Ishikawa (cell line): Measurements from ENCODE around the gene FAM20B.

Experiments
- CEBPB ChIP-seq: IDR thresholded peaks from 2 replicates; pipeline ENCODE4 v1.6.1; 2012
- CREB1 ChIP-seq: IDR thresholded peaks from 2 replicates; pipeline ENCODE4 v1.6.1; 2012; ENCODE audit warnings: low read depth
- EGR1 ChIP-seq: IDR thresholded peaks from 2 replicates; pipeline ENCODE4 v1.6.1; 2012
- EP300 ChIP-seq: IDR thresholded peaks from 2 replicates; pipeline ENCODE4 v1.6.1; 2012; ENCODE audit warnings: borderline replicate concordance
- FOXM1 ChIP-seq: IDR thresholded peaks from 2 replicates; pipeline ENCODE4 v1.6.1; 2012; ENCODE audit warnings: low read depth, borderline replicate concordance
- NFIC ChIP-seq: IDR thresholded peaks from 2 replicates; pipeline ENCODE4 v1.6.1; 2012
- RAD21 ChIP-seq: IDR thresholded peaks from 2 replicates; pipeline ENCODE4 v1.6.1; 2012; ENCODE audit warnings: low read depth
- REST ChIP-seq: IDR thresholded peaks from 2 replicates; pipeline ENCODE4 v1.6.1; 2012; ENCODE audit warnings: low read depth, mild to moderate bottlenecking
- TAF1 ChIP-seq: IDR thresholded peaks from 2 replicates; pipeline ENCODE4 v1.6.1; 2012; ENCODE audit warnings: low read depth, mild to moderate bottlenecking
- TCF12 ChIP-seq: IDR thresholded peaks from 2 replicates; pipeline ENCODE4 v1.6.1; 2012; ENCODE audit warnings: low read depth
- TEAD4 ChIP-seq: IDR thresholded peaks from 2 replicates; pipeline ENCODE4 v1.6.1; 2012
- USF1 ChIP-seq: IDR thresholded peaks from 2 replicates; pipeline ENCODE4 v1.6.1; 2012
- YY1 ChIP-seq: IDR thresholded peaks from 2 replicates; pipeline ENCODE4 v1.6.1; 2012; ENCODE audit warnings: low read depth
- ZBTB7A ChIP-seq: IDR thresholded peaks from 2 replicates; pipeline ENCODE4 v1.6.1; 2012; ENCODE audit warnings: low read depth
- TF ChIP-seq, protein P1 (sequence below): IDR thresholded peaks from 2 replicates; pipeline ENCODE4 v1.6.1; 2012

The FAM20B gene

GRCh38 chr1:179101566-179101965 lies 75.9 kb downstream of the FAM20B start:
- no peak for TF ChIP-seq EP300
- no peak for TF ChIP-seq RAD21
- no peak for TF ChIP-seq TEAD4
- TF ChIP-seq USF1 = no peak
- TF ChIP-seq NFIC = no peak

GRCh38 chr1:179103999-179104398 lies 78.3 kb downstream of the FAM20B start:
- TF ChIP-seq ZBTB7A = no peak
- TF ChIP-seq REST = no peak
- TF ChIP-seq TCF12 = no peak
- TF ChIP-seq CREB1 = no peak

GRCh38 chr1:179104611-179105250 lies 79.0 kb downstream of the FAM20B start:
- no peak for TF ChIP-seq REST
- TF ChIP-seq, protein P1, sequence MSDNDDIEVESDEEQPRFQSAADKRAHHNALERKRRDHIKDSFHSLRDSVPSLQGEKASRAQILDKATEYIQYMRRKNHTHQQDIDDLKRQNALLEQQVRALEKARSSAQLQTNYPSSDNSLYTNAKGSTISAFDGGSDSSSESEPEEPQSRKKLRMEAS = no peak
- no peak for TF ChIP-seq TEAD4
- TF ChIP-seq EP300 = no peak
- TF ChIP-seq TCF12 = no peak
- no peak for TF ChIP-seq YY1
- TF ChIP-seq CEBPB = no peak
- TF ChIP-seq TAF1 = no peak
- no peak for TF ChIP-seq NFIC
- TF ChIP-seq RAD21 = no peak
- no peak for TF ChIP-seq EGR1
- no peak for TF ChIP-seq FOXM1
- TF ChIP-seq CREB1 = no peak
- no peak for TF ChIP-seq ZBTB7A

DNA sequence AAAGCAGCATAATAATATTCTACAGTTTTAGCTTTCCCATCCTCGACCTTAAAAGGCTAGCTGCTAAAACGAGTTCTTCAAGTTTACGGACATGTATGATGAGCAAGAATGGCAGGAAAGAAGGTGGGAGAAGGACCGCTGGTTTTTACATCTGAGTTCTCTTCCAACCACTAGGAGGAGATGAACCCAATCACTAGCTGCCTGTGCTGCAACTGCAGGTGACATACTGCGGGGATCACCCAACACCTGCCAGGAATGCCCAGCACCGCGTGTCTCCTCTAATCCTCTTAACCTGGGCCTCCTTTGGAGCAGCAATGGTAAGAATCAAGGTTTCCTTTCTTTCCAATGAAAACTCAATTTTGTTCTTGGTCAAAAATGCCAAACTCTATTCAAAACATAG lies 79.7 kb downstream of the FAM20B start:
- TF ChIP-seq, protein P1 = no peak
- no peak for TF ChIP-seq USF1
- TF ChIP-seq REST = no peak
- TF ChIP-seq TAF1 = no peak
- no peak for TF ChIP-seq EGR1
- TF ChIP-seq YY1 = no peak
- TF ChIP-seq NFIC = no peak
- TF ChIP-seq RAD21 = peak; percentile 53
